Transverse colon (tissue), 4 donors: ENCODE measurements around the gene MYL2. TPM values are rescaled to one million over a fixed set of nuclear protein-coding genes. Genes with fewer than 3 reads are reported as not detected.

Source experiments
- DNase-seq: peaks from one replicate; pipeline ENCODE4 v3.0.0-alpha.2; 2019
- H3K27ac ChIP-seq, 4 donors: fragments of 200-600 bp; sonication (generic); 2 replicates each; pipeline ENCODE4 v1.5.1; 2016 to 2018; ENCODE audit warnings: inconsistent platforms in 4 of 4
- H3K27me3 ChIP-seq: fragments of 200-600 bp; sonication (generic); 2 replicates; pipeline ENCODE4 v1.5.1; 2017; ENCODE audit warnings: inconsistent platforms
- H3K36me3 ChIP-seq, 4 donors: fragments of 200-600 bp; sonication (generic); 2 replicates each; pipeline ENCODE4 v1.5.1; 2017 to 2019; ENCODE audit warnings: inconsistent platforms in 4 of 4
- H3K4me1 ChIP-seq, 4 donors: fragments of 200-600 bp; sonication (generic); 2 replicates each; pipeline ENCODE4 v1.5.1; 2017 to 2020; ENCODE audit warnings: inconsistent platforms in 4 of 4
- H3K4me3 ChIP-seq, 4 donors: fragments of 200-600 bp; sonication (generic); 1 replicate in 1 of 4; 2 replicates in 3 of 4; pipeline versions ENCODE4 v1.5.1 to v1.6.1; 2017 to 2019; ENCODE audit warnings: inconsistent platforms in 4 of 4
- H3K9me3 ChIP-seq, 2 donors: fragments of 200-600 bp; sonication (generic); 2 replicates each; pipeline ENCODE4 v1.5.1; 2017 to 2019; ENCODE audit warnings: inconsistent platforms in 2 of 2
- EP300 ChIP-seq: sonication (generic); formaldehyde crosslinking; IDR thresholded peaks from one replicate; pipeline ENCODE4 v1.6.1; 2017; ENCODE audit warnings: antibody characterized with exemption, low read depth
- POLR2A ChIP-seq: fragments of 450-650 bp; IDR thresholded peaks from one replicate; pipeline ENCODE4 v1.6.1; 2016; ENCODE audit warnings: antibody characterized with exemption, mild to moderate bottlenecking, moderate library complexity
- POLR2AphosphoS5 ChIP-seq, 3 donors: sonication (generic); formaldehyde crosslinking; IDR thresholded peaks; one replicate each; pipeline ENCODE4 v1.6.1; 2016; ENCODE audit warnings: antibody characterized with exemption in 3 of 3
- WGBS, 2 donors: methylation state at CpG; one replicate each; pipeline ENCODE4 v1.1.5; 2018; ENCODE audit warnings: low coverage in 1 of 2; 5-methylcytosine and 5-hydroxymethylcytosine counted together
- in situ Hi-C, 4 donors: fragments of 200-750 bp; cut with MboI; loops; one replicate each; pipeline versions ENCODE4 v1.15.0 to v1.15.1; 2017; ENCODE audit warnings: low sequenced_read_pairs in 3 of 4, low pct_ligation_motif_present in 1 of 4, low pct_unique_long_range_greater_than_20kb in 1 of 4
- intact Hi-C: fragments of 100-400 bp; cut with DNase I; formaldehyde crosslinking; loops from one replicate; pipeline ENCODE4 v1.15.1; 2023; ENCODE audit warnings: low total_unique reads
- total RNA-seq, 4 donors: library from RNA; depleted of rRNA; stranded (reverse); fragments of >200 nt; gene quantifications; one replicate each; pipeline ENCODE4 v1.1.0, GENCODE V29; 2016
- TF ChIP-seq, protein P1 (sequence below), 5 experiments: fragments of 200-600 bp in 3 of 5; fragments of 450-650 bp in 2 of 5; sonication (generic) in 3 of 5; IDR thresholded peaks; 1 replicate in 2 of 5; 2 replicates in 3 of 5; pipeline ENCODE4 v1.5.1; 2016 to 2017; ENCODE audit warnings: antibody characterized with exemption in 5 of 5, inconsistent platforms in 3 of 5, mild to moderate bottlenecking in 2 of 5, moderate library complexity in 1 of 5

Gene MYL2
- total RNA-seq, 4 donors from 2014 or later: 2.2 TPM; not detected in 3

GRCh38 chr12:110929818-110930217, 9.4 kb upstream of the MYL2 start:
- Histone ChIP-seq H3K27me3 (peaks cover 4% of the 10 kb centered on the region), H3K4me1 (no peaks in the 10 kb centered on the region), H3K9me3 (no peaks in the 10 kb centered on the region), H3K4me3 (no peak overlapping the region), H3K27ac (no peak overlapping the region), H3K36me3 (no peaks in the 10 kb centered on the region)
- in situ Hi-C loops (loop anchor here in 2 of 4 donors (10.0 to 25.0 kb wide), 2 partner anchors 375 to 382 kb away; no protein-coding TSS in a partner anchor), intact Hi-C loops (no loop called here)
- no peak for DNase-seq
- WGBS, 2 donors: 67 to 89% methylated on average over 1 of the region's 1 CpG
- TF ChIP-seq POLR2A (no peak), POLR2AphosphoS5 (IDR thresholded peaks at IDR 0.05) (no peak), EP300 (no peak)
- TF ChIP-seq, protein P1, sequence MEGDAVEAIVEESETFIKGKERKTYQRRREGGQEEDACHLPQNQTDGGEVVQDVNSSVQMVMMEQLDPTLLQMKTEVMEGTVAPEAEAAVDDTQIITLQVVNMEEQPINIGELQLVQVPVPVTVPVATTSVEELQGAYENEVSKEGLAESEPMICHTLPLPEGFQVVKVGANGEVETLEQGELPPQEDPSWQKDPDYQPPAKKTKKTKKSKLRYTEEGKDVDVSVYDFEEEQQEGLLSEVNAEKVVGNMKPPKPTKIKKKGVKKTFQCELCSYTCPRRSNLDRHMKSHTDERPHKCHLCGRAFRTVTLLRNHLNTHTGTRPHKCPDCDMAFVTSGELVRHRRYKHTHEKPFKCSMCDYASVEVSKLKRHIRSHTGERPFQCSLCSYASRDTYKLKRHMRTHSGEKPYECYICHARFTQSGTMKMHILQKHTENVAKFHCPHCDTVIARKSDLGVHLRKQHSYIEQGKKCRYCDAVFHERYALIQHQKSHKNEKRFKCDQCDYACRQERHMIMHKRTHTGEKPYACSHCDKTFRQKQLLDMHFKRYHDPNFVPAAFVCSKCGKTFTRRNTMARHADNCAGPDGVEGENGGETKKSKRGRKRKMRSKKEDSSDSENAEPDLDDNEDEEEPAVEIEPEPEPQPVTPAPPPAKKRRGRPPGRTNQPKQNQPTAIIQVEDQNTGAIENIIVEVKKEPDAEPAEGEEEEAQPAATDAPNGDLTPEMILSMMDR (IDR thresholded peaks at IDR 0.05): no peak

GRCh38 chr12:110928700-110929099, 8.3 kb upstream of the MYL2 start:
- Histone ChIP-seq H3K9me3 (no peaks in the 10 kb centered on the region), H3K4me3 (no peak overlapping the region), H3K27ac (no peak overlapping the region), H3K4me1 (no peaks in the 10 kb centered on the region), H3K27me3 (peaks cover 8% of the 10 kb centered on the region), H3K36me3 (no peaks in the 10 kb centered on the region)
- no peak for DNase-seq
- intact Hi-C loops: no loop called here
- TF ChIP-seq EP300: no peak
- TF ChIP-seq, protein P1 (IDR thresholded peaks at IDR 0.05): no peak
- no peak for TF ChIP-seq POLR2AphosphoS5 (IDR thresholded peaks at IDR 0.05)
- TF ChIP-seq POLR2A: no peak
- in situ Hi-C loops: loop anchor here in 1 of 4 donors (25.0 kb wide), 1 partner anchor 384 kb away; no protein-coding TSS in a partner anchor
- 70% methylated on average over 7 of the region's 7 CpGs; no CpG with 5 or more reads in 1 of the 2 donors for WGBS, 2 donors

DNA sequence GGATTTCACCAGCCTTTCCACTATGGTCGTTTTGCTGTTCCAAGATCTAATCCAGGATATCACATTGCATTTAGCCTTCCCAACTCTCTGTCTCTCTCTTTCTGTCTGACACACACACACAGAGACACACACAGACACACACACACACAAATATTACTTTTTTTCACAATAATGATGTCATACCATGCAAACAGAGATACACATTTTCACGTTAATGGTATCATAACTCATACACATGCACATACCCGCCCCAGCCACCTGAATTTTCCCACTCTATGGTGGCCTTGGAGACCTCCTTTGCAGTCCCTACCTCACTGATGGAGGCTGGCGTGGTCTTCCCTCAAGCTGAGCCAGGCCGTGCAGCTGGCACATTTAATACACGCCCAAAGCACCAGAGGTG, 7.2 kb upstream of the MYL2 start:
- no peak for DNase-seq
- in situ Hi-C loops: loop anchor here in 1 of 4 donors (25.0 kb wide), 1 partner anchor 385 kb away; no protein-coding TSS in a partner anchor
- TF ChIP-seq, protein P1 (IDR thresholded peaks at IDR 0.05): no peak
- TF ChIP-seq POLR2A (no peak), EP300 (no peak), POLR2AphosphoS5 (IDR thresholded peaks at IDR 0.05) (no peak)
- H3K9me3 ChIP-seq: no peaks in the 10 kb centered on the region
- H3K36me3 ChIP-seq: no peaks in the 10 kb centered on the region
- H3K27ac ChIP-seq: no peak overlapping the region
- intact Hi-C loops: no loop called here
- H3K4me3 ChIP-seq: no peak overlapping the region
- peaks cover 8% of the 10 kb centered on the region for H3K27me3 ChIP-seq
- no peaks in the 10 kb centered on the region for H3K4me1 ChIP-seq
- 37 to 42% methylated on average over 3 to 6 of the region's 6 CpGs for WGBS, 2 donors

GRCh38 chr12:110923692-110924334, 3.4 kb upstream of the MYL2 start:
- Histone ChIP-seq H3K27me3 (peaks cover 8% of the 10 kb centered on the region), H3K36me3 (no peaks in the 10 kb centered on the region), H3K4me1 (no peaks in the 10 kb centered on the region), H3K9me3 (no peaks in the 10 kb centered on the region), H3K4me3 (no peak overlapping the region), H3K27ac (no peak overlapping the region)
- in situ Hi-C loops: no loop called here
- DNase-seq: no peak
- 88 to 90% methylated on average over 2 to 6 of the region's 9 CpGs for WGBS, 2 donors
- TF ChIP-seq, protein P1 (IDR thresholded peaks at IDR 0.05): no peak
- TF ChIP-seq POLR2A (no peak), POLR2AphosphoS5 (IDR thresholded peaks at IDR 0.05) (no peak), EP300 (no peak)
- intact Hi-C loops: no loop called here
